Muscle of leg (tissue), 11 donors: ENCODE measurements around the gene GAA. TPM values are rescaled to one million over a fixed set of nuclear protein-coding genes. Genes with fewer than 3 reads are reported as not detected.

Experiments used
- DNase-seq: peaks from one replicate; pipeline ENCODE4 v3.0.0; 2013
- H3K27ac ChIP-seq: one replicate; pipeline ENCODE4 v1.5.1; 2013; ENCODE audit warnings: mild to moderate bottlenecking, low read length, control low read depth
- H3K27me3 ChIP-seq: one replicate; pipeline ENCODE4 v1.6.1; 2013; ENCODE audit warnings: low read length; ENCODE audit not compliant: control insufficient read depth, insufficient read depth
- H3K36me3 ChIP-seq: one replicate; pipeline ENCODE4 v1.6.1; 2013; ENCODE audit warnings: low read length; ENCODE audit not compliant: control insufficient read depth, insufficient read depth
- H3K4me1 ChIP-seq: one replicate; pipeline ENCODE4 v1.6.1; 2013; ENCODE audit warnings: low read length; ENCODE audit not compliant: control insufficient read depth, insufficient read depth
- H3K4me3 ChIP-seq: one replicate; pipeline ENCODE4 v1.5.1; 2013; ENCODE audit warnings: low read length, control low read depth
- H3K9me3 ChIP-seq: replicated peaks from 2 replicates; pipeline ENCODE4 v1.6.1; 2013; ENCODE audit warnings: low read depth, low read length; ENCODE audit not compliant: control insufficient read depth
- WGBS: methylation state at CpG from one replicate; pipeline ENCODE4 v1.1.5; 2013; ENCODE audit warnings: missing lambda C conversion rate; ENCODE audit not compliant: insufficient coverage; 5-methylcytosine and 5-hydroxymethylcytosine counted together
- polyA plus RNA-seq, 8 donors: library from polyadenylated mRNA; unstranded; fragments of 120-200 nt; gene quantifications; one replicate each; pipeline versions ENCODE4 v1.2.1 to v1.2.3, GENCODE V29; 2013; ENCODE audit warnings: inconsistent platforms in 1 of 8, low replicate concordance in 1 of 8; ENCODE audit not compliant: insufficient read length in 8 of 8, insufficient read depth in 1 of 8
- total RNA-seq: library from RNA; stranded (reverse); fragments of 120-200 nt; gene quantifications from one replicate; pipeline ENCODE4 v1.2.4, GENCODE V29; 2013

GAA gene
- total and polyA plus RNA-seq, 9 donors = 14.4 to 37.1 (median 29.6) TPM

GRCh38 chr17:80126449-80126715, 25.0 kb downstream of the GAA start:
- no peaks in the 10 kb centered on the region for H3K27me3 ChIP-seq
- peaks cover 11% of the 10 kb centered on the region for H3K4me1 ChIP-seq
- H3K4me3 ChIP-seq = no peak overlapping the region
- H3K36me3 ChIP-seq = no peaks in the 10 kb centered on the region
- H3K9me3 ChIP-seq = no peaks in the 10 kb centered on the region
- no peak for DNase-seq
- H3K27ac ChIP-seq = no peak overlapping the region
- 77% methylated on average over 3 of the region's 3 CpGs for WGBS

DNA sequence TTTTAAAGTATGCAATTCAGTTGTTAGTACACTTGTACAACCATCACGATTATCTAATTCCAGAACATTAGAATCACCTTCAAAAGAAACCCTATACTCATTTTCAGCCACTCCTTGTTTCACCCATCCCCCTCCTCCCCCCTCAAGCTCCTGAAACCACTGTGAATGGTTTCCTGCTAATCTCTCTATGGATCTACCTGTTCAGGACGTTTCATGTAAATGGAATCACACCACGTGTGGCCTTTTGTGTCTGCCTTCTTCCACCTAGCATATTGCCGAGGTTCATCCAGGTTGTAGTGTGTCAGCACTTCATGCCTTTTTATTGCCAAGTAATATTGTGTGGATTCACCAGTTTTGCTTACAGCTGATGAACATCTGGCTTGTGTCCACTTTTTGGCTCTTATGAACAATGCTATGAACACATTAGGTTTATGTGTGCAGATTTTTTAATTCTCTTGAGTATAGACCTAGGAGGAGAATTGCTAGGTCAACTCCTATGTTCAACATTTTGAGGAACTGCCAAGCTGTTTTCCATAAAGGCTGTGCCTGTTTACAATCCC, 27.7 kb downstream of the GAA start:
- 12% methylated on average over 3 of the region's 4 CpGs for WGBS
- DNase-seq = no peak
- H3K27me3 ChIP-seq = no peaks in the 10 kb centered on the region

GRCh38 chr17:80130992-80131391, 29.6 kb downstream of the GAA start:
- Histone ChIP-seq H3K4me1 (no peaks in the 10 kb centered on the region), H3K27ac (no peak overlapping the region), H3K27me3 (no peaks in the 10 kb centered on the region), H3K9me3 (no peaks in the 10 kb centered on the region), H3K36me3 (peaks cover 33% of the 10 kb centered on the region), H3K4me3 (no peak overlapping the region)
- no peak for DNase-seq
- 91% methylated on average over 1 of the region's 3 CpGs for WGBS

More for the DNA sequence above, 27.7 kb downstream of the GAA start:
- Histone ChIP-seq H3K9me3 (no peaks in the 10 kb centered on the region), H3K4me3 (no peak overlapping the region), H3K4me1 (peaks cover 6% of the 10 kb centered on the region), H3K36me3 (peaks cover 15% of the 10 kb centered on the region), H3K27ac (no peak overlapping the region)

DNA sequence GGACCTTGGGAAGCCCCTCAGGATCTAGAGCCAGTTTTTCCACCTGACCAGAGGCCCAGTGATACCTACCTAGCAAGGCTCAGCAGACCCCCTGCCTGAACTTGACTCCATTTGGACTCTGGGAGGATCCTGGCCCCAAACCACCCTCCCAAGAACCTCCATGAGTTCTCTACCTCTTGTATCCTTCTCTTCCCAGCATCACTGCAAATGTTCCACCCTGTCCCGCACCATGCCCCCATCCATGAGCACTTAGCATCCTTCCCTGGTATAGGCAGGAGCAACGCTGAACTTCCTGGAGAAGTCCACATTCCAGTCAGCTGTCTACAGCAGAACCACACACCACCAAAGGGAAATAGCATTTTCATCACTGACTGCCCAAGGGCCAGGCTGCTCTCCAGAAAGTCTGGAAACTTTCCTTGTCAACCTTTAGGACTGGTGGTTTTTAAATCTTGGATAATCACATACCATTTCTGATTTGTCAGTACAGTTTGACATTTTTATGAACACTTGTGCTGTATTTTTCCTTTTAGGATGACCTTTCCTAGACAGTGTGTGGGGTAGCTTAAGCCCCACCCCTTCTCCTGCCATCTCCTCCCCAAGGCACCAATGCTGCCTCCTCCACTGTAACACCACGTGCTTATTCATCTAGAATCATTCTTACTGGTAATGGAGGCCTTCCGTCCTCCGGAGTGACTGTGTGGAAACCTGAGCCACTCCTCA, 31.7 kb downstream of the GAA start:
- Histone ChIP-seq H3K4me3 (no peak overlapping the region), H3K27me3 (no peaks in the 10 kb centered on the region), H3K9me3 (no peaks in the 10 kb centered on the region), H3K4me1 (no peaks in the 10 kb centered on the region), H3K36me3 (peaks cover 54% of the 10 kb centered on the region), H3K27ac (no peak overlapping the region)
- WGBS = 88% methylated on average over 4 of the region's 5 CpGs
- DNase-seq = no peak

DNA sequence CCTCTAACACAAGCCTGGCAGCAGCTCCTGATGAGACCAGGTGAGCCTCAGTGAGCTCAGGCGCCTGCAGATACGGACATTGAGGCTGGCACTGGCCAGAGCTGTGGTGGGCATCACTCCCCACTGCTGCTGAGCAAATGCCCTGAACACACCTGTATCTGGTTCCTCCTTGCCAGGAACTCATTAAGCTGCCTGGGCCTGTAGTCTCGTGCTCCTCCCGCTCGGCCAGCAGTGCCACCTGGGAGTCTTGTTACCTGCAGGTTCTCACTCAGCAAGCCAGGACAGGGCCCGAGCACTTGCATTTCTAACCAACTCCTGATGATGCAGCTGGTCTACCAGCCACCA, 32.2 kb downstream of the GAA start:
- 96% methylated on average over 6 of the region's 6 CpGs for WGBS
- DNase-seq = no peak
- Histone ChIP-seq H3K36me3 (peaks cover 59% of the 10 kb centered on the region), H3K27me3 (no peaks in the 10 kb centered on the region), H3K27ac (no peak overlapping the region), H3K4me1 (no peaks in the 10 kb centered on the region), H3K9me3 (no peaks in the 10 kb centered on the region), H3K4me3 (no peak overlapping the region)

DNA sequence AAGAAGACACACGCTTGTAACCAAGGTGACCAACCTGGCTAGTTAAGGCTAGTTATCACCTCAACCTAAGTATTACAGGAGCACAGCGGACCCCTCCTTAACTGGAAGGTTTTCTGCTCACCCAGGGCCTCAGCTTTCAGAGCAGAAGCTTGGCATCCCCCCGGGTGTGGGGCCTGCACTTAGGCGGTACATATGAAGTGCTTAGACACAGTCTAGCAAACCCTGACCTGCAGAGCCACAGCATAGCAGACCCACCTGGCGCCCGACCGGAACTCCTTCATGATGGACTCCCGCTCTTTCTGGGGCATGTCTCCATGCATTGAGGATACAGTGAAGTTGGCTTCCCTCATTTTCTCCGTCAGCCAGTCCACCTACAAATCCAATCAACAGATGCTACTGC, 35.8 kb downstream of the GAA start:
- peaks cover 89% of the 10 kb centered on the region for H3K36me3 ChIP-seq
- H3K4me1 ChIP-seq = no peaks in the 10 kb centered on the region
- H3K4me3 ChIP-seq = no peak overlapping the region
- DNase-seq = no peak
- WGBS = 96% methylated on average over 6 of the region's 9 CpGs
- no peaks in the 10 kb centered on the region for H3K27me3 ChIP-seq
- H3K27ac ChIP-seq = no peak overlapping the region
- H3K9me3 ChIP-seq = no peaks in the 10 kb centered on the region

DNA sequence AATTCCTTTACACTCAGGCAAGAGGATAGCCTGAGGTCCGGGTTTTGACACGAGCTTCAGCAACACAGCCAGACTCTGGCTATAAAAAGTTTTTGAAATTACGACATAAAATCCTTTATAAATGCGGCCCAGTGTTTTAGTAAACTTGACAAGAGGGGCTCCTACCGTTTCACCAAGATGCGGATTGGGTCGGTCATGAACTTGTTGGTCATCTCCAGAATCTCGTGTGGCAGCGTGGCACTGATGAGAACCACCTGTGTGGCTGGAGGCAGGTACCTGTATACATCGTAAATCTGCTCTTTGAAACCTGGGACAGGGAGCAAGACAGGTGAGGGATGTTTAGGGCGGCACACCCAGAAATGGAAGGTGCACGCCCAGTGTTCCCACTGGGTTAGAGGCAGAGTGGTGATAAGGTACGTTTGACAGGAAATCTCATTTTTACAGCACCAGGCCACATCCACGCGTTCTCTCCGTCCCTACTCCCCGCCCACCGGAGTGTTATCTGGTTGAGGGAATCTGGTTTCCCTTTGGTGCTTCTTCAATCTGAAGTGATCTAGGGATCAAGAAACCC, 37.6 kb downstream of the GAA start:
- no peak overlapping the region for H3K4me3 ChIP-seq
- WGBS = 91% methylated on average over 11 of the region's 18 CpGs
- H3K9me3 ChIP-seq = no peaks in the 10 kb centered on the region
- no peaks in the 10 kb centered on the region for H3K27me3 ChIP-seq
- H3K4me1 ChIP-seq = no peaks in the 10 kb centered on the region
- H3K36me3 ChIP-seq = peaks cover 92% of the 10 kb centered on the region
- no peak overlapping the region for H3K27ac ChIP-seq
- no peak for DNase-seq

DNA sequence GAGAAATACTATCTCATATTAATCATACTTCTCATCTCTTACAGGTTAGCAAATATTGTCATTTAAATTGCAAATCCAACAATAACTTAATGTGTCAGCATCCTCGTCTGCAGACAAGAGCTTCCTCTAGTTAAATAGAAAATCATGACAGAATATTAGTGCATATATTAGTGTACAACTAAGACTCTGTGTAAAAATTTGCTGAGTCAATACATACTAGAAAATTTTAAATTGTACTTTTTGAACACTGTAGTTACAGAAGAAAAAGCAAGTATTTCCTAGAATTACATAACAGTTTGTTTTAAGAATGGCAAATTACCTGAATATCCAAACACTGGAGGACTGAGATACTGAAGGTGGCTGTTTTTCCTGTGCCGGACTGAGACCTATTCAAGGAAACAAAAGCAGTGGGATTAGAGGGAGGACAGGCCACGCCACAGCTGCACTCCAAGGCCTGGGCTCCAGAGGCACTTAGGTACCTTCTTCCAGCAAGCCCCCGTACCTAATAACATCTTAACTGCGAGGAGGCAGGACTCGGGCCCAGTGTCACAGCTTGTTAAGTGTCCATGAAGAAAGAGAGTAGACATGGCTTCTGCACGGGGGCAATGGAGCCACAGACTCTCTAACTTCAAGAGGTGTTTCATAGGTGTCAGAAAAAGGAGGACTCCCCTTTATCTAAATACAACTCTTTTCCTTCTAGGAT, 40.2 kb downstream of the GAA start:
- H3K9me3 ChIP-seq = no peaks in the 10 kb centered on the region
- no peak for DNase-seq
- H3K27me3 ChIP-seq = no peaks in the 10 kb centered on the region
- WGBS = 80% methylated on average over 1 of the region's 7 CpGs
- H3K27ac ChIP-seq = no peak overlapping the region
- H3K36me3 ChIP-seq = peaks cover 72% of the 10 kb centered on the region
- H3K4me1 ChIP-seq = peaks cover 15% of the 10 kb centered on the region
- no peak overlapping the region for H3K4me3 ChIP-seq

DNA sequence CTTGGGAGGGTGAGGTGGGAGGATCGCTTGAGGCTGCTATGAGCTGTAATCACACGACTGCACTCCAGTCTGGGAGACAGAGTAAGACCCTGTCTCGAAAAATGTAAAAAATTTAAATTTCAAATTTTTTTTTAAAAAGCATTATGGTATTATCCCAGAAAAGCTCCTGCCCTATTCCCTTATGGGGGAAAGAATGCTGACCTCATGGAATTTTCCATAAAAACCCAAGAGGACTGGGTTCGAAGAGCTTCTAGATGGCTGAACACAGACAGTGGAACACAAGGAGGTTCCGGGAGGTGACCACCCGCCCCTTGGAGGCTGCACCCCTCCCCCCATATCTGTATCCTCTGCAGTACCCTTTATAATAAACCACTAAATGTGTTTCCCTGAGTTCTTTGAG, 41.5 kb downstream of the GAA start:
- WGBS = 83% methylated on average over 2 of the region's 6 CpGs

More for the DNA sequence above, 41.5 kb downstream of the GAA start:
- no peaks in the 10 kb centered on the region for H3K27me3 ChIP-seq
- H3K4me3 ChIP-seq = no peak overlapping the region
- H3K27ac ChIP-seq = no peak overlapping the region
- H3K36me3 ChIP-seq = peaks cover 59% of the 10 kb centered on the region
- DNase-seq = no peak
- no peaks in the 10 kb centered on the region for H3K9me3 ChIP-seq
- H3K4me1 ChIP-seq = peaks cover 15% of the 10 kb centered on the region
